ENCODE results near the gene UTF1.

The UTF1 gene

GRCh38 chr10:133197786-133198185, 32.2 kb upstream of the UTF1 start:
- Histone ChIP-seq H3K4me2 (ENCODE audit: low read length) (no peak overlapping the region), H3K9ac (ENCODE audit: low read length) (no peak overlapping the region), H4K20me1 (ENCODE audit: insufficient read depth, low read length) (no peaks in the 10 kb centered on the region), H3K79me2 (ENCODE audit: low read length) (no peaks in the 10 kb centered on the region), H3K27ac (ENCODE audit: low read length) (no peak overlapping the region), H2AFZ (ENCODE audit: low read depth, low read length) (no peak overlapping the region), H3K27me3 (ENCODE audit: low read depth, low read length) (no peaks in the 10 kb centered on the region), H3K4me3 (ENCODE audit: low read length) (no peak overlapping the region), H3K36me3 (replicated peaks; ENCODE audit: low read depth, low read length) (no peaks in the 10 kb centered on the region), H3K4me1 (ENCODE audit: low read length) (no peaks in the 10 kb centered on the region), H3K9me3 (ENCODE audit: insufficient read depth, low read length) (no peaks in the 10 kb centered on the region)
- TF ChIP-seq EZH2phosphoT487 (IDR thresholded peaks at IDR 0.05; ENCODE audit: low read depth): no peak
- no peak for TF ChIP-seq CTCF (IDR thresholded peaks at IDR 0.05; ENCODE audit: low read depth, low read length)

GRCh38 chr10:133198206-133198605, 31.8 kb upstream of the UTF1 start:
- Histone ChIP-seq H3K27ac (ENCODE audit: low read length) (no peak overlapping the region), H3K4me2 (ENCODE audit: low read length) (no peak overlapping the region), H3K9me3 (ENCODE audit: insufficient read depth, low read length) (no peaks in the 10 kb centered on the region), H4K20me1 (ENCODE audit: insufficient read depth, low read length) (no peaks in the 10 kb centered on the region), H3K27me3 (ENCODE audit: low read depth, low read length) (no peaks in the 10 kb centered on the region), H3K4me3 (ENCODE audit: low read length) (no peak overlapping the region), H3K79me2 (ENCODE audit: low read length) (no peaks in the 10 kb centered on the region), H3K36me3 (replicated peaks; ENCODE audit: low read depth, low read length) (no peaks in the 10 kb centered on the region), H3K4me1 (ENCODE audit: low read length) (no peaks in the 10 kb centered on the region), H2AFZ (ENCODE audit: low read depth, low read length) (no peak overlapping the region), H3K9ac (ENCODE audit: low read length) (no peak overlapping the region)
- no peak for TF ChIP-seq CTCF (IDR thresholded peaks at IDR 0.05; ENCODE audit: low read depth, low read length)
- TF ChIP-seq EZH2phosphoT487 (IDR thresholded peaks at IDR 0.05; ENCODE audit: low read depth): no peak

GRCh38 chr10:133198621-133199487, 31.2 kb upstream of the UTF1 start:
- H3K27me3 ChIP-seq (ENCODE audit: low read depth, low read length): no peaks in the 10 kb centered on the region
- TF ChIP-seq EZH2phosphoT487 (IDR thresholded peaks at IDR 0.05; ENCODE audit: low read depth): no peak
- no peaks in the 10 kb centered on the region for H4K20me1 ChIP-seq (ENCODE audit: insufficient read depth, low read length)
- no peak overlapping the region for H3K4me2 ChIP-seq (ENCODE audit: low read length)
- H3K4me3 ChIP-seq (ENCODE audit: low read length): no peak overlapping the region
- no peak overlapping the region for H2AFZ ChIP-seq (ENCODE audit: low read depth, low read length)
- no peaks in the 10 kb centered on the region for H3K4me1 ChIP-seq (ENCODE audit: low read length)
- H3K36me3 ChIP-seq (replicated peaks; ENCODE audit: low read depth, low read length): no peaks in the 10 kb centered on the region
- no peak overlapping the region for H3K9ac ChIP-seq (ENCODE audit: low read length)
- no peak overlapping the region for H3K27ac ChIP-seq (ENCODE audit: low read length)
- H3K79me2 ChIP-seq (ENCODE audit: low read length): no peaks in the 10 kb centered on the region
- no peaks in the 10 kb centered on the region for H3K9me3 ChIP-seq (ENCODE audit: insufficient read depth, low read length)

- Histone ChIP-seq H3K9ac (ENCODE audit: low read length) (no peak overlapping the region), H4K20me1 (ENCODE audit: insufficient read depth, low read length) (no peaks in the 10 kb centered on the region), H3K79me2 (ENCODE audit: low read length) (no peaks in the 10 kb centered on the region), H3K27ac (ENCODE audit: low read length) (no peak overlapping the region), H3K4me3 (ENCODE audit: low read length) (no peak overlapping the region), H3K9me3 (ENCODE audit: insufficient read depth, low read length) (no peaks in the 10 kb centered on the region), H3K27me3 (ENCODE audit: low read depth, low read length) (no peaks in the 10 kb centered on the region), H3K36me3 (replicated peaks; ENCODE audit: low read depth, low read length) (no peaks in the 10 kb centered on the region), H2AFZ (ENCODE audit: low read depth, low read length) (no peak overlapping the region), H3K4me2 (ENCODE audit: low read length) (no peak overlapping the region), H3K4me1 (ENCODE audit: low read length) (no peaks in the 10 kb centered on the region)
- TF ChIP-seq CTCF (IDR thresholded peaks at IDR 0.05; ENCODE audit: low read depth, low read length) (no peak), EZH2phosphoT487 (IDR thresholded peaks at IDR 0.05; ENCODE audit: low read depth) (no peak)
Measured at GRCh38 chr10:133199488-133199885, 30.5 kb upstream of the UTF1 start.
